Glutamatergic neuron (in vitro differentiated cells): ENCODE data around the gene ZSCAN9. TPM values are rescaled to one million over a fixed set of nuclear protein-coding genes. Genes with fewer than 3 reads are reported as not detected.
A peak's percentile ranks its signal among the peaks of the same experiment; 100 is the strongest.

ENCODE experiments used
- DNase-seq: peaks from one replicate; pipeline ENCODE4 v3.0.0; 2022
- H3K27ac Mint-ChIP-seq: one replicate; pipeline ENCODE4 v1.8.0; 2020; ENCODE audit warnings: mild to moderate bottlenecking, mixed read lengths, inconsistent platforms; ENCODE audit not compliant: unreplicated experiment
- H3K27me3 Mint-ChIP-seq: one replicate; pipeline ENCODE4 v1.8.0; 2020; ENCODE audit warnings: mild to moderate bottlenecking, moderate library complexity, mixed read lengths, inconsistent platforms; ENCODE audit not compliant: unreplicated experiment
- H3K36me3 Mint-ChIP-seq: one replicate; pipeline ENCODE4 v1.8.0; 2020; ENCODE audit warnings: mild to moderate bottlenecking, mixed read lengths, inconsistent platforms; ENCODE audit not compliant: unreplicated experiment
- H3K4me1 Mint-ChIP-seq: one replicate; pipeline ENCODE4 v1.8.0; 2020; ENCODE audit warnings: mild to moderate bottlenecking, low read depth, mixed read lengths, inconsistent platforms; ENCODE audit not compliant: unreplicated experiment
- H3K4me3 Mint-ChIP-seq: one replicate; pipeline ENCODE4 v1.8.0; 2020; ENCODE audit warnings: mild to moderate bottlenecking, mixed read lengths, inconsistent platforms; ENCODE audit not compliant: unreplicated experiment
- H3K9me3 Mint-ChIP-seq: one replicate; pipeline ENCODE4 v1.8.0; 2020; ENCODE audit warnings: mild to moderate bottlenecking, moderate library complexity, mixed read lengths, inconsistent platforms; ENCODE audit not compliant: unreplicated experiment
- total RNA-seq: library from RNA; stranded (reverse); fragmentation: NEBNext Ultra II Directional; extraction: Animal tissue kit (Norgen Biotek cat#: 25700); gene quantifications from one replicate; pipeline ENCODE4 v1.2.1, GENCODE V29; 2021; ENCODE audit not compliant: unreplicated experiment
- TF ChIP-seq, protein P1 (sequence below): fragments of 200-600 bp; sonication (generic); IDR thresholded peaks from one replicate; pipeline ENCODE4 v1.5.0; 2021; ENCODE audit not compliant: partially characterized antibody, unreplicated experiment

Gene ZSCAN9
- total RNA-seq, 1 donor from 2014 or later = 54.0 TPM

DNA sequence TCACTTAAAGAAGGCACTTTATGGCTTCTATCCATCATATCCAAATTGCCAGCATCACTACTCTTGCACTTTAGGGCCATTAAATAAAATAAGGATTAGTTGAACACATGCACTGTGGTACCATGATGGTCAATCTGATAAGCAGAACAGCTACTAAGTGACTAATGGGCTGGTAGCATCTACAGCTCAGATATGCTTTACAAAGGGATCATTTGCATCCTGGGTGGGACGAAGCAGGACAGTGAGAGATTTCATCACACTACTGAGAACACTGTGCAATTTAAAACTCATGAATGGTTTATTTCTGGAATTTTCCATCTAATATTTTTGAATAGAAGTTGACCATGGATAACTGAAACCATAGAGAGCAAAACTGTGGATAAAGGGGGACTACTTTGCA, 25.1 kb upstream of the ZSCAN9 start:
- no peaks in the 10 kb centered on the region for H3K9me3 Mint-ChIP-seq
- DNase-seq = no peak
- H3K4me1 Mint-ChIP-seq = no peaks in the 10 kb centered on the region
- H3K36me3 Mint-ChIP-seq = peaks cover 9% of the 10 kb centered on the region
- TF ChIP-seq, protein P1, sequence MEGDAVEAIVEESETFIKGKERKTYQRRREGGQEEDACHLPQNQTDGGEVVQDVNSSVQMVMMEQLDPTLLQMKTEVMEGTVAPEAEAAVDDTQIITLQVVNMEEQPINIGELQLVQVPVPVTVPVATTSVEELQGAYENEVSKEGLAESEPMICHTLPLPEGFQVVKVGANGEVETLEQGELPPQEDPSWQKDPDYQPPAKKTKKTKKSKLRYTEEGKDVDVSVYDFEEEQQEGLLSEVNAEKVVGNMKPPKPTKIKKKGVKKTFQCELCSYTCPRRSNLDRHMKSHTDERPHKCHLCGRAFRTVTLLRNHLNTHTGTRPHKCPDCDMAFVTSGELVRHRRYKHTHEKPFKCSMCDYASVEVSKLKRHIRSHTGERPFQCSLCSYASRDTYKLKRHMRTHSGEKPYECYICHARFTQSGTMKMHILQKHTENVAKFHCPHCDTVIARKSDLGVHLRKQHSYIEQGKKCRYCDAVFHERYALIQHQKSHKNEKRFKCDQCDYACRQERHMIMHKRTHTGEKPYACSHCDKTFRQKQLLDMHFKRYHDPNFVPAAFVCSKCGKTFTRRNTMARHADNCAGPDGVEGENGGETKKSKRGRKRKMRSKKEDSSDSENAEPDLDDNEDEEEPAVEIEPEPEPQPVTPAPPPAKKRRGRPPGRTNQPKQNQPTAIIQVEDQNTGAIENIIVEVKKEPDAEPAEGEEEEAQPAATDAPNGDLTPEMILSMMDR = no peak
- no peak overlapping the region for H3K27ac Mint-ChIP-seq
- peaks cover 5% of the 10 kb centered on the region for H3K27me3 Mint-ChIP-seq
- H3K4me3 Mint-ChIP-seq = no peak overlapping the region

DNA sequence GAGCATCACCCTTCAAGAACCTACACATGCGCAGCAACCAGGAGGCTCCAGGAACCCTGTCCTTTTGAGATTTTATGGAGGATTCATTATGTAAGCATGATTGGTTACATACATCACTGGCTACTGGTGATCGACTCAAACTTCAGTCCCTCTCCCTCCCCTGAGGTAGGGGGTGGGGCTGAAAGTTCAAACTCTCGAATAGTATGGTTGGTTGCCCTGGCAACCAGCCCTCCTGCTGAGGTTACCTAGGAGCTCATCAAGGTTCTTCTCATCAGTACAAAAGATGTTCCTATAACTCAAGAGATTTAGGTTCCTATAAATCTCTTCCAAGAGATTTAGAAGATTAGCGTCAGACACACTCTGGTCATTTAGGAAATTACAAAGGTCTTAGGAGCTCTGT, 21.9 kb upstream of the ZSCAN9 start:
- Mint-ChIP-seq H3K4me1 (peaks cover 6% of the 10 kb centered on the region), H3K27me3 (peaks cover 10% of the 10 kb centered on the region), H3K4me3 (no peak overlapping the region), H3K9me3 (peaks cover 6% of the 10 kb centered on the region), H3K27ac (no peak overlapping the region), H3K36me3 (peaks cover 14% of the 10 kb centered on the region)
- TF ChIP-seq, protein P1 = no peak
- DNase-seq = no peak

DNA sequence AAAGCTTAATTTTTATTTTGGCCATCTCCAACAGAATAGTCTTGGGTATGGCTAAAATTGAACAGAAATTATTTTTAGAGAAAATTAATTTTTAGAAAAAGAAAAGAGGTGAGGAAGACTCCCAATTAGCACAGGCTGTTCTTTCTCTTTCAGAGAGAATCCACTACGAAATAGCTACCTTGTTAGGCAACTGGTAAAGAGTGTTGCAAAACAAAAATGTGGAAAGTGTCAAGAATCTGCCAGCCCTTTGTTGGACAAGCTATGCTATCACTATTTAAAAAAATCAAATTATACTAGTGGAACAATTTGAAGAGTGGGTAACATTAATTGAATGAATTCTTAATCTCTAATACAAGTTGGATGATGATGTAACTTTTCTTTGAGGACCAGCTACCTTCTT, 19.2 kb upstream of the ZSCAN9 start:
- peaks cover 13% of the 10 kb centered on the region for H3K27me3 Mint-ChIP-seq

DNA sequence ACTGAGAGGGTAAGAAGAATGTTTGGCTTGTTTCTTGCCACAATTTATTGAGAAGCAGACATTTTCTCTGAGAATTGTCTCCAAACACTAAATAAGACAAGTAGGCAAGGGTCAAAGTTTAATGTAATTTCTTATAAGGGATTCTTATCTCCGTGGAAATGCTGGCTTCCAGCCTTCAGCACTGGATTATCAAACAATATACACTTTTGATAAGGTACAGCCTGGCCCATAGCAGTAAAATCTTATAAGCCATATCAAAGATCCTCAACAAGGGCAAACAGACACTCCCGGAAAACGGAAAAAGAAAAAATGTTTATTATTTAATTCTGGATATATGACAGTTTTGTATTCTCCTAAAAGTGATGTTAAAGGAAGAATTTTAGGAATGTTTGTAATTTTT, 18.5 kb upstream of the ZSCAN9 start:
- H3K36me3 Mint-ChIP-seq = peaks cover 5% of the 10 kb centered on the region
- H3K27ac Mint-ChIP-seq = no peak overlapping the region
- peak overlapping the region; percentile 98 for H3K4me3 Mint-ChIP-seq
- TF ChIP-seq, protein P1 = no peak
- DNase-seq = no peak
- H3K9me3 Mint-ChIP-seq = peaks cover 11% of the 10 kb centered on the region
- peaks cover 13% of the 10 kb centered on the region for H3K27me3 Mint-ChIP-seq
- H3K4me1 Mint-ChIP-seq = peaks cover 12% of the 10 kb centered on the region

More for the DNA sequence above, 19.2 kb upstream of the ZSCAN9 start:
- H3K4me3 Mint-ChIP-seq = no peak overlapping the region
- H3K9me3 Mint-ChIP-seq = peaks cover 11% of the 10 kb centered on the region
- DNase-seq = no peak
- peaks cover 12% of the 10 kb centered on the region for H3K4me1 Mint-ChIP-seq
- TF ChIP-seq, protein P1 = no peak
- no peak overlapping the region for H3K27ac Mint-ChIP-seq
- peaks cover 5% of the 10 kb centered on the region for H3K36me3 Mint-ChIP-seq

DNA sequence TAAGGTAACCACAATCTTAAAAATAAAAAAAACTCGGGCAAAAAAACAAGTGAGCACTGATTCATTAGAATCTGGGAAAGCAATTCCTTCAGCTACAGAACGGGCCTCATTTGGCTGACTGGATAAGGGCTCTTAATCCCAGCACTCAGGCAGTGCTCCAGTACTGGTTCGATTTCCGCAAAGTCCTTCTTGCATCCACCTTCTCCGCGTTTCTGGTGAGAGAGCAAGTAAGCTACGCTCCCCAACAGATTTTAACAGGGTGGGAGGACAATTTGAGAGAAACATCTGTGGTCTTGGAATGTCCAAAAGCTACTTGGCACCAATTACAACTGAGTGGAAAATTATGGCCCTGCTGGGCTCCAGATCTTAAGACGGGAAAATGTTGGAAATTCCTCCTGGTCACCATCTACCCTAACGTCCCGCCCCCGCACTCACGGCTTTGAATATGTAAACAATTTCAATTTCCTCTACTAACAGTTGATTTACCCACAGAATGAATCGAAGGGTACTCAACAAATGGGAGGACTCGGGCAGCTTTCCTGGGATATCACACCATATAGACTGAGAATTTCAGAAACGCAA, 18.1 kb upstream of the ZSCAN9 start:
- Mint-ChIP-seq H3K9me3 (peaks cover 11% of the 10 kb centered on the region), H3K27ac (peak overlapping the region; percentile 20), H3K4me3 (peak overlapping the region; percentile 98), H3K4me1 (peaks cover 12% of the 10 kb centered on the region), H3K36me3 (peaks cover 5% of the 10 kb centered on the region), H3K27me3 (peaks cover 13% of the 10 kb centered on the region)
- DNase-seq = no peak
- TF ChIP-seq, protein P1 = no peak
